HG03103 (cell line): Measurements from ENCODE around the gene C2orf74.

Experiments
- ATAC-seq: cut with Tn5 transposase; IDR thresholded peaks from one replicate; pipeline ENCODE4 v1.9.1; 2021; ENCODE audit warnings: low read depth; ENCODE audit not compliant: unreplicated experiment

Gene C2orf74

DNA sequence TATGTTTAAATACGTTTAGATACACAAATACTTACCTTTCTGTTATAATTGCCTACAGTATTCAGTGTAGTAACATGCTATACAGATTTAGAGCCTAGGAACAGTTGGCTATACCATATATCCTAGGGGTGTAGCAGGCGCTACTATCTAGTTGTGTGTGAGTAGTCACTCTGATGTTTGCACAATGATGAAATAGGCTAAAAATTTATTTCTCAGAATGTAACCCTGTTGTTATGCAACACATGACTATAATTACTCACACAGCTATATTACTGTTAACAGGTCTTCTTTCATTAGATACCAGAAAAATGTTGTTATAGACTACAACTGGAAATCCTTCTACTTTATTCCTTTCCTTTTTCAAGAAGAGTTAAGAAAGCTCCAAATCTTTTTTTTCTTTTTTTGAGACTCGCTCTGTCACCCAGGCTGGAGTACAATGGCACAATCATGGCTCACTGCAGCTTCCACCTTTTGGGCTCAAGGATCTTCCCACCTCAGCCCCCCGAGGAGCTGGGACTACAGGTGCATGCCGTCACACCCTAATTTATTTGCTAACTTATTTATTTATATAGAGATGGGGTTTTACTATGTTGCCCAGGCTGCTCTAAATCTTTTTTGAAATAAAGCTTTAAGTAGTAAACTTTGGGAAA is 48.5 kb downstream of the C2orf74 start:
- no peak for ATAC-seq

- no peak for ATAC-seq
Measured at GRCh38 chr2:61214171-61214570, 52.2 kb downstream of the C2orf74 start.
